ENCODE results near the gene SYNE1.
"Not testable (repeated sequence)": the region's sequence is repeated elsewhere in the genome, so short reads cannot be mapped to it uniquely, and the experiment has no call there.

SYNE1 gene

GRCh38 chr6:152098683-152099082 lies 538.5 kb downstream of the SYNE1 start:
- DNase-seq (ENCODE audit: low spot score): no peak

DNA sequence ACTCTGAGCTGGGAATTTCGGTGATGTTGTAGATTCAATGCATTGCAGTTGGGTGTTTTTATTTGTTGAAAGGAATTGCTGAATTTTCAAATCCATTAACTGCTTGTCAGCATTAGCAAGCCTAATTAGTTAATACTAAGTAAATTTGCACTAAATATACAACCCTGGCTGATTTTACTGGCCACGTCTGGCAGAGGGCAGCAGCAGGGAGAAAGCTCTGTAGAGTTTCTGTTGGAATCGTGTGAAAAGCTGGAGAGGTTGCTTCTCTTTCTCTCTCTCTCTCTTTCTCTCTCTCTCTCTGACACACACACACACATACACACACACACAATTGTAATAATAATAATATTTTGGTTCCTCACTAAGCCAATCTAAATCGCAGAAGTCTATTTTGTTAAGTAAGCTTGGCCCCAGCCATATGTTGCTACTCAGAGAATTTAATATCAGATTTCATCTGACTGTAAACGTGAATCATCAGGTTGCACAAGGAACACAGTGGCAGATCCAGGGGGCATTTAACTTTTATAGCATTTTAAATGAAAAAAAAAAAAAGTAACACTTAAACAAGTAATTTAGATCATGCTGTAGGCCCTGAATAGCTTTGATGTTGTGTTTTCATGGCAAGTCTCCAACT lies 540.2 kb downstream of the SYNE1 start:
- no peak for DNase-seq (ENCODE audit: low spot score)

GRCh38 chr6:152094992-152095592 lies 542.1 kb downstream of the SYNE1 start:
- peak; percentile 99 for DNase-seq (ENCODE audit: low spot score)

GRCh38 chr6:152094276-152094675 lies 542.9 kb downstream of the SYNE1 start:
- no peak for DNase-seq (ENCODE audit: low spot score)

DNA sequence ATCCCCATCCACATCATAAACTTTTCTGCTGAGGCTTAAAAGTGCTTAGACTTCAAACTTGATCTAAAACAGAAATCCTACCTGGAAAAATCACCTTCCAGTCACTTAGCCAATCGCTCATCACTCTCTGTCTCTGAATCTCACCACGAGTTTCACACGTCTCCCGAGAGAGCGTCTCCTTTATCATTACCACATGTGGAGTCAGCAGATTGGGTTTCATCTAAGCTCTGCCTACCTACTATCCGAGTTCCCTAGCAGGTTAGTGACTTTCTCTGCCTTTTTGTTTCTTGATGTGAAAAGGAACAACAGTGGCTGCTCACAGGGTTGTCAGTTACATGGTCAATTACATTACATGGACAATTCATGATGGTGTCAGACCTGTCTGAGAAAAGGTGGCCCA lies 543.5 kb downstream of the SYNE1 start:
- no peak for DNase-seq (ENCODE audit: low spot score)

DNA sequence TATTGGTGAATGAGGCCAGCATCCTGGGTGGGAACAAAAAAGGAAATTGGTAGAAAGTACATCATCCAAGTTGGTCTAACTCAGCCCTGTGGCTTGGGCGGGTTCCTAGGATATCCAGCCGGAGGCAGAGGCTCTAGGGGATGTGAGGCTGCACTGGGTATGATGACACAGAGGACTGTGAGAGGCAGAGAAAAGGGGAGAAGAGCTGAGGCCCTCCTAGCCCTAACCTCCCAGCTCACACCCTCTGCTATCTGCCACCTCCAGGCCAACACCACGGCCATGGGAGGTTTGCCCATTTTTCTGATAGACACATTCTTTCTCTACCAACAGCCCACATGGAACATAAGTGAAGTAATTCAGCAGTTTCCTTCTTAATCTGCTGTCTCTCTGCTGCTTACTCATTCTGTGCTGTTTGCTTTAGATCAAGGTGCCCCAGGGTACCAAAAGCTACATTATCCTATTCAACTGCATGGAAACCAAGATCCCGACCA lies 545.3 kb downstream of the SYNE1 start:
- no peak for DNase-seq (ENCODE audit: low spot score)

GRCh38 chr6:152091201-152091600 lies 546.0 kb downstream of the SYNE1 start:
- DNase-seq (ENCODE audit: low spot score): no peak

- DNase-seq (ENCODE audit: low spot score): peak; percentile 49
These were observed 547.2 kb downstream of the SYNE1 start for GRCh38 chr6:152089992-152090391.

GRCh38 chr6:152087701-152088100 lies 549.5 kb downstream of the SYNE1 start:
- DNase-seq (ENCODE audit: low spot score): peak; percentile 13

DNA sequence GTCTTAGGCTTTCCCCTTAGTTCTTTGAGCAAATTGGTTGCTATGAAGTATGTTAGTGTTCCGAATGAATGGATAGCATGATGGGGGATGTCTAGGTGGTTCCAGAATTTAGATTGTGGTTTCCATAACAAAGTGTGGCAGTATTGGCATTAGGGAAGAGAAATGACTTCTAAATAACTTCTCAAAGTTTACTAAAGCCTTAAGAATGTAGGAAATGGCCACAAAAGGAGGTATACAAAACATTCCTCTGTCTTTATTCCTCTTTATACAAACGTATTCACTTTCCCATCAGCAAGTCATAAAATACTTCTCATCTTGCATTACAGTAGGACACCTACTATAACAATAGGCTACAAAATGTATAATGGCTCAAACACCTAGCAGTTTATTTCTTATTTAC lies 550.1 kb downstream of the SYNE1 start:
- DNase-seq (ENCODE audit: low spot score): peak; percentile 87

DNA sequence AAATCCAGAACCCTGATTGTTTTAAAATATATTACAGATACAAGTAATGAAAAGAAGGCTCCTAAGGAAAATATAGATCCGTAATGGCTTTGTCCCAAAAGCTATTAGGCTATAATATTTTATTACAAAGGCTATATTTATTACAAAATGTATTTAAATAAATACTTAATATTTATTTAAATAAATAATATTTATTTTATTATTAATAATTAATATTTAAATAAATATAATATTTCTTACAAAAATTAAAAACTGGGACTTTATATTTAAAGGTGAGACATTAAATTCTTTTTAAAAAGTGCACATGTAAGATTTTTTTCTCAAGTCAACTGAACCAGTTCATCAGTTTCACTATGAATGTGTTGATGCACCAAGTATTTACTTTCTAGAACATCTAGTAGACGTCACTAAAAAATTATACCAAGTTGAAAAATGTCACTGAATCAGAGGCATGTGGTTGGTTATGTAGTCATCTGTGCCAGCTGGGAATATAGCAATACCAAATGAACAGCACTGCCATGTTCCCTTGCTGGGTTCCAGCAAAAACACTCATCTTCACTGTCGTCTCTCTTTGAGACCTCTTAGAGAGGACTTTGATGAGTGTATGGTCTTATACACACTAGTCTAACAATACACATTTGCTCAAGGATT lies 550.8 kb downstream of the SYNE1 start:
- DNase-seq (ENCODE audit: low spot score): peak; percentile 49

GRCh38 chr6:152085451-152085921 lies 551.7 kb downstream of the SYNE1 start:
- DNase-seq (ENCODE audit: low spot score): peak; percentile 95

- DNase-seq (ENCODE audit: low spot score): no peak
These were observed 558.4 kb downstream of the SYNE1 start for GRCh38 chr6:152078804-152079203.

DNA sequence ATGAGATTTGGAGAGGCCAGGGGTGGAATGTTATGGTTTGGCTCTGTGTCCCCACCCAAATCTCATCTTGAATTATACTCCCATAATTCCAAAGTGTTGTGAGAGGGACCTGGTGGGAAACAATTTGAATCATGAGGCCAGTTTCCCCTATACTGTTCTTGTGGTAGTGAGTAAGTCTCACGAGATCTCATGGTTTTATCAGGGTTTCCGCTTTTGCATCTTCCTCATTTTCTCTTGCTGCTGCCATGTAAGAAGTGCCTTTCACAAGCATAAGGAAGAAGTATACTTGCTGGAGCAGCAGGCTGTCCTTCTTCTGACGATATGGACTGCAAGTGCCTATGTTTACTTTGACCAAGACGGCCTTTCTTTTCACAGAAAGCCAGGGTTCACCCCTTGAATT lies 559.2 kb downstream of the SYNE1 start:
- no peak for DNase-seq (ENCODE audit: low spot score)

- not testable (repeated sequence) for DNase-seq (ENCODE audit: low spot score)
These were observed 560.9 kb downstream of the SYNE1 start for GRCh38 chr6:152076242-152076641.

DNA sequence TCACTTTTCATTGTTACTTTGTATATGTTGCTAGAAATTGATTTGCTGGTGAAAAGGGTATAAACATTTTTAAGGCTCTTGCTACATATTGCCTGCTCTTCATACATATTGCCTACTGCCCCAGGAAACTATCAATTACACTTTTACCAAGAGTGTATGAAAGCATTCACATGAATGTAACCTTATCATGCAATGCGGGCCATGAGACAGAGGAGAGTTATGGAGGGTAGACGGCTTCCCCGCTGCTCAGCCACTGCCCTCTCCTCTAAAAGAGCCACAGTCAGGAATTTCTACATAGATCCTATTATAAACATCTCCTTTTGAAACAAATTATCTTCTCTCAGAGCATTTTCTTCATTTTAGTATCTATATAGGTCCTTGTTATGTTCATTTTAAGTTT lies 565.3 kb downstream of the SYNE1 start:
- no peak for DNase-seq (ENCODE audit: low spot score)

Data from kidney tubule cell (primary cell).